22Rv1 (cell line): ENCODE measurements around the gene IWS1.

Source experiments
- CTCF ChIP-seq: fragments of 450-650 bp; IDR thresholded peaks from 2 replicates; pipeline ENCODE4 v1.5.1; 2017; ENCODE audit warnings: mild to moderate bottlenecking
- ZFX ChIP-seq: fragments of 450-650 bp; IDR thresholded peaks from 2 replicates; pipeline ENCODE4 v1.6.1; 2017; ENCODE audit warnings: antibody characterized with exemption, borderline replicate concordance

- TF ChIP-seq CTCF: no peak
- TF ChIP-seq ZFX: no peak
Observed at GRCh38 chr2:127517465-127517864, 8.8 kb downstream of the IWS1 start.
